Left renal pelvis (tissue), 4 donors: Measurements from ENCODE around the gene ZBTB20. TPM values are rescaled to one million over a fixed set of nuclear protein-coding genes. Genes with fewer than 3 reads are reported as not detected.
"Not testable (repeated sequence)": the region's sequence is repeated elsewhere in the genome, so short reads cannot be mapped to it uniquely, and the experiment has no call there.

ENCODE experiments used
- DNase-seq, 4 donors: peaks; one replicate each; pipeline ENCODE4 v3.0.0-alpha.2; 2013; ENCODE audit warnings: low read depth in 4 of 4, low spot score in 3 of 4
- polyA plus RNA-seq, 4 donors: library from polyadenylated mRNA; unstranded; fragments of 120-200 nt; gene quantifications; one replicate each; pipeline ENCODE4 v1.2.1, GENCODE V29; 2013; ENCODE audit not compliant: insufficient read length in 4 of 4

Gene ZBTB20
- polyA plus RNA-seq, 4 donors: 4.8 to 6.6 (median 5.4) TPM

GRCh38 chr3:114848643-114849350 lies 298.3 kb downstream of the ZBTB20 start:
- DNase-seq: no peak

- DNase-seq: no peak
These were observed 299.0 kb downstream of the ZBTB20 start for GRCh38 chr3:114848082-114848481.

GRCh38 chr3:114847564-114847963 lies 299.5 kb downstream of the ZBTB20 start:
- DNase-seq: no peak

GRCh38 chr3:114846779-114847178 lies 300.3 kb downstream of the ZBTB20 start:
- no peak for DNase-seq

GRCh38 chr3:114846252-114846651 lies 300.8 kb downstream of the ZBTB20 start:
- DNase-seq: no peak

- DNase-seq: no peak
These were observed 305.6 kb downstream of the ZBTB20 start for GRCh38 chr3:114841515-114841914.

GRCh38 chr3:114839476-114839875 lies 307.6 kb downstream of the ZBTB20 start:
- no peak for DNase-seq

GRCh38 chr3:114838025-114838424 lies 309.1 kb downstream of the ZBTB20 start:
- DNase-seq: no peak

- DNase-seq: no peak
These were observed 312.7 kb downstream of the ZBTB20 start for GRCh38 chr3:114834175-114834940.

- DNase-seq: no peak
These were observed 315.2 kb downstream of the ZBTB20 start for GRCh38 chr3:114831861-114832260.

- no peak for DNase-seq
These were observed 316.4 kb downstream of the ZBTB20 start for GRCh38 chr3:114830652-114831051.

GRCh38 chr3:114829783-114830182 lies 317.3 kb downstream of the ZBTB20 start:
- DNase-seq: peak in 2 of 4 donors; percentile 12 to 14

GRCh38 chr3:114827495-114827894 lies 319.6 kb downstream of the ZBTB20 start:
- peak in 1 of 4 donors; percentile 20 for DNase-seq

GRCh38 chr3:114824014-114824413 lies 323.1 kb downstream of the ZBTB20 start:
- no peak for DNase-seq

GRCh38 chr3:114823061-114823460 lies 324.0 kb downstream of the ZBTB20 start:
- DNase-seq: no peak

GRCh38 chr3:114816052-114816451 lies 331.0 kb downstream of the ZBTB20 start:
- no peak for DNase-seq

- not testable (repeated sequence) for DNase-seq
These were observed 334.4 kb downstream of the ZBTB20 start for GRCh38 chr3:114812541-114813238.

GRCh38 chr3:114809668-114810413 lies 337.2 kb downstream of the ZBTB20 start:
- no peak for DNase-seq

GRCh38 chr3:114804099-114804498 lies 343.0 kb downstream of the ZBTB20 start:
- DNase-seq: no peak

- DNase-seq: no peak
These were observed 343.9 kb downstream of the ZBTB20 start for GRCh38 chr3:114803042-114803695.
